GM10847 (cell line): ENCODE data around the gene KIAA1217.

ENCODE experiments used
- POLR2A ChIP-seq: IDR thresholded peaks from 2 replicates; pipeline ENCODE4 v1.6.1; 2011; ENCODE audit not compliant: insufficient read length; ENCODE audit errors: extremely low read depth

KIAA1217 gene

GRCh38 chr10:24433705-24434104 is 224.8 kb downstream of the KIAA1217 start:
- no peak for TF ChIP-seq POLR2A

DNA sequence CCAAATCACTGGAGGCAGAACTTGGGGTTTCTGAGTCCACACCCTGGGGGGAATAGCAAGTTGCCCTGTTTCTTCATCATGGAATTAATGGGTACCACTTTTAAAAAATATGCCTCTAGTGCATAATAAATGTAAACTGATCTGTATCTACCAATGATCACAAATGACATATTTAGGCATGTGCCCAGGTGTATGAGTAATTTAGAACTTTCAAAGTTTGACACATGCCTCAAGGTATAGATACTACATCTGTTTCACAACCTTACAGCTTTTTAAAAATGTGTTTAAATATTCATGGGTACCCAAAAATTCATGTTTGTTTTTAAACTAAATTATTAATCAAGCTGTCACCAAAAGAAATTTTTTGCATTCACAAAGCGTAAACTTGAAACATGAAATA is 226.0 kb downstream of the KIAA1217 start:
- no peak for TF ChIP-seq POLR2A

DNA sequence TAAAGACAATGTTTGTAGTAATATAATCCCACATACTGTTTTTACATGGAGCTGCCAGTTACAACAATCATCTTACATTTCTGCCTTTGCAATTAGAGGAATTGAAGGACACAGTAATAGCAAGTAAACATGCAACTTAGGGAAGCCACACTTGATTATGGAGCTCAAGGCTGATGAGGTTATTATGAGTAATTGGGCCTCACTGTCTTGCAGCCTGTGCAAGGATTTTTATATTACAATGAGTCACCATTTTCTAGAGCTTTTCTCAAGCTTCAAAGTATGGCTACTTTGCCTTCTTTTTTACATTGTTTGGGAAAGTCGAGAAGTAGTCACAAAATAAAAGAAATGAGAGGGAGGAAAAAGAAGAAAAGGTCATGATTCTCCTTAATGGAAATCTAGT is 226.4 kb downstream of the KIAA1217 start:
- TF ChIP-seq POLR2A, result no peak

GRCh38 chr10:24437302-24437701 is 228.4 kb downstream of the KIAA1217 start:
- TF ChIP-seq POLR2A, result no peak

DNA sequence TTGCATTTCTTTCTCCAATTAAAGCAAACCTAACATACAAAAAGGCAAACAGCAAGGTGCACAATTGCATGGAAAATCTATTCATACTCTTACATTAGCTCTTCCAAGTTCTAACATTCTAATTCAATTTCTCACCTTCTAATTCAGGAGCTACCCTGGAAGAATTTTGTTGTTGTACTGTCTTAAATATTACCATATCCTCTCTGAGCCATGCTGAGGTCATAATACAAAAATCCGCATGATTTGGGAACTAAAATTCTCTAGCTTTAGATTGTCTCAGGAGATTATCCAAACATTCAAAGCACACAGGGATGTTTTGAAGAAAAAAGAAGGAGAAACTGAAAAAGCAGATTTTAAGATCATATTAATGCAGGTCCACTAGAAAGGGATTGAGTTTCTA is 229.9 kb downstream of the KIAA1217 start:
- no peak for TF ChIP-seq POLR2A

GRCh38 chr10:24439935-24440334 is 231.0 kb downstream of the KIAA1217 start:
- TF ChIP-seq POLR2A, result no peak

GRCh38 chr10:24440817-24441797 is 232.2 kb downstream of the KIAA1217 start:
- no peak for TF ChIP-seq POLR2A

- TF ChIP-seq POLR2A, result no peak
Measured at GRCh38 chr10:24442234-24442633, 233.3 kb downstream of the KIAA1217 start.

GRCh38 chr10:24444337-24444736 is 235.4 kb downstream of the KIAA1217 start:
- no peak for TF ChIP-seq POLR2A

DNA sequence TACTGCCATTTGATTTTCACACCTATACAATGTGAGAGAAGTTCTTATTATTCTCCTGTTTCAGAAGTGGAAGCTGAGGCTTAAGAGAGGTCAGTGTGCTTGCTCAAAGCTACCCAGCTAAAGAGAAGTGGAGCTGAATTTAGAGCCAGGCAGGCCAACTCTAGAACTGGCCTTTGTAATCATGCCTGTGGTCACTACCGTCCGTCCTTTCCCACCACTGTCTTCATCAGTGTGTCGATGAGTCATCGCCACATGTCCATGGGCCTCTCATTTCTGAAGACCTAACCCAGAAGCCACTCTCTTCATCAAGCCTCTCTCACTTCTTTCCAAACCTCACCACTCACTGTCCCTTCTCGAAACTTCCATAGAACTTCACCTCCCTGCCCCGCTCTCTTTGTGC is 237.8 kb downstream of the KIAA1217 start:
- TF ChIP-seq POLR2A, result no peak

DNA sequence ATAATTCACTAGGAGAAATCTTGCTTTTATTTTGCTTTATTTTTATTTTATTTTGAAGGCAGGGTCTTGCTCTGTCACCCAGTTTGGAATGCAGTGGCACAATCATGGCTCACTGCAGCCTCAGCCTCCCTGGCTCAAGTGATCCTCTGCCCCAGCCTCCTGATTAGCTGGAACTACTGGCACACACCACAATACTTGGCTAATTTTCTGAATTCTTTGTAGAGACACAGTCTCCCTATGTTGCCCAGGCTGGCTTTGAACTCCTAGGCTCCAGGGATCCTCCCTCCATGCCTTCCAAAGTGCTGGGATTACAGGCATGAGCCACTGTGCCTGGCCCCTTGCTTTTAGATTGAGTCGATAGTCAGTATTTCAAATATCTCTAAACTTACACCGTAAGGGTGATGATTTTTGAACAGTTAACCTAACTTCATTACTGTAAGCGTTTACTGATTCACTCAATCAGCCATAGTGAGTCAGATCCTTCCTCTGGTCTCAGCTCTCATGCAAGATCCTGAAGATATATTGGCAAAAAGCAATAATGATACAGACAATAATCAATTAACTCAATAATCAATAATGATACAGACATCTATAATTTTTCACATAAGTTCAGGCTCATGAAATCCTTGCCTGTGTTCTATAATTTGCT is 239.5 kb downstream of the KIAA1217 start:
- TF ChIP-seq POLR2A, result no peak

- no peak for TF ChIP-seq POLR2A
Measured at GRCh38 chr10:24449321-24449740, 240.4 kb downstream of the KIAA1217 start.

DNA sequence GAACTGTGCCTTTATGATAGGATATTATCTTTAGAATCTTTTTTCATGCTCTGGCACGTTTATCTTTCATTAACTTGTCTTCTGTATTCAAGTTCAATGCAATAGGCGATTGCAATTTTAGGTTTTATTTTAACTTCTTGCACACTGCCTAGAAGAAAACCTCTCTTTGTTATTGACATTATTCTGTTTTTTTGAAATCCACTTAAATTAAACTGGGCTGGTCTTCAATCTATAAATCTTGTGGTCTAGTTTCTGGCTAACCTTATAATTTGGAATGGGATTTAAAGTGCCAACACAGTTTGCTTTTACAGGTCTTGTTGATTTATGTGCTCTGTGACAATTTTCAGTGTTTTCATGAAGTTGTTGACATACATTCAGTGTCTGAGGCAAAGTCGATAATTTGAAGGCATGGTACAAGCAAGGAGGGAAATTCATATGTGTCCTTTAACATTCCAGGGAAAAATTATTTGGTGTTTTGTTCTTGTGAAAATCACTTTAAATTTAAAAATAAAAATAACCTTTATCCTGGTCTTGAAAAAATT is 240.9 kb downstream of the KIAA1217 start:
- TF ChIP-seq POLR2A, result no peak

DNA sequence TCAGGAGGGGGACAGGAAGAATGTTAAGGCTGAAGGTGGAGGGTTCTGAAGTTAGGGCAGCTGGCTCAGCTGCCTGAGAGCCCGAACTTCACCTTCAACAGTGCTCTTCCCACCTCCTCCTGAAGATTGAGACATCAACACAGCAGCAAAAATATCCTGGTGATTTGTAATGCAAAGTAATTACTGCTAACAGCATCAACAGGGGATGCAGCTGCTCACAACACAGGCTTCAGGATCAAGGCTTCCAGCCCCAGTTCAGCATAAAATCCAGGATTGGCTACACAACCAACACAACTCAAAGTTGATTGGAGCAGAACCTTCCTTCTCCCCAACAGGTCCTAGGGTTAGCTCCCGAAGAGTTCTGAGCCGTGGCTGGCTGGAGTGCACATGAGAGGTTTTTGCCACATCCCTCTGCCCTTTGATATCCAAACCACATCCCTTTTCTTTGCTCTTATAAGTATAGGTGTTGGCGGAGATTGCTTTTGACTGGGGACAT is 242.4 kb downstream of the KIAA1217 start:
- no peak for TF ChIP-seq POLR2A

DNA sequence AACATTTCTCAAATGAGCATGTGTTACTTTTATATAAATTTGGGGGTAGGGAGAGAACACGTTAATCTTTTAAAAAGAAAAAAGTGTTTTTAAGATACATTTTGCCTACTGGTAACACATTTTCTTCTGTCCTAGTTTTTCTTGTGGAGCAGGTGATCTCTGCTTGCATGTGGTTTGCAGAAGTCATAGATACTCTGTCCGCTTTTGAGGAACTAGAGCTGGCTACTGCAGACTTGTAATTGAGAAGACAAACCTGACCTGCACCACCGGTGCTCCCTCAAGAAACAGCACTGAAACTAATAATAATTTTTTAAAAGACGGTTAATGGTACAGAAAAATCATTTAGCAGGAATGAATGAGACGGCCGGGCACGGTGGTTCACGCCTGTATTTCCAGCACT is 243.1 kb downstream of the KIAA1217 start:
- no peak for TF ChIP-seq POLR2A

- TF ChIP-seq POLR2A, result no peak
Measured at GRCh38 chr10:24453404-24453830, 244.5 kb downstream of the KIAA1217 start.
